Keratinocyte (primary cell): Measurements from ENCODE around the gene GCK. TPM values are rescaled to one million over a fixed set of nuclear protein-coding genes. Genes with fewer than 3 reads are reported as not detected.

Experiments
- DNase-seq: peaks from one replicate; pipeline ENCODE4 v3.0.0-alpha.2; 2011; ENCODE audit warnings: low read depth, missing footprints, low spot score
- FAIRE-seq: peaks from 2 replicates; lab custom pipeline; 2011; peaks lifted over from hg19 to GRCh38; lab: Jason Lieb, UNC
- H2AFZ ChIP-seq: 2 replicates; pipeline ENCODE4 v1.6.0; 2012; ENCODE audit warnings: low read length, control low read depth, inconsistent platforms; ENCODE audit not compliant: control insufficient read depth
- H3K27ac ChIP-seq: 2 replicates; pipeline ENCODE4 v1.5.1; 2011; ENCODE audit warnings: low read length; ENCODE audit not compliant: control insufficient read depth, insufficient read depth
- H3K27me3 ChIP-seq: 3 replicates; pipeline ENCODE4 v1.6.0; 2011; ENCODE audit warnings: low read length; ENCODE audit not compliant: control insufficient read depth, insufficient read depth; ENCODE audit errors: extremely low read depth
- H3K36me3 ChIP-seq, 2 experiments: 2 replicates in 1 of 2; 3 replicates in 1 of 2; pipeline ENCODE4 v1.5.1; 2011; ENCODE audit warnings: low read length in 2 of 2, mild to moderate bottlenecking in 1 of 2; ENCODE audit not compliant: control insufficient read depth in 2 of 2, insufficient read depth in 2 of 2; ENCODE audit errors: extremely low read depth in 1 of 2
- H3K4me1 ChIP-seq: 3 replicates; pipeline ENCODE4 v1.5.1; 2011; ENCODE audit warnings: low read length; ENCODE audit not compliant: control insufficient read depth, insufficient read depth; ENCODE audit errors: extremely low read depth
- H3K4me2 ChIP-seq: 3 replicates; pipeline ENCODE4 v1.6.0; 2011; ENCODE audit warnings: low read depth, low read length; ENCODE audit not compliant: control insufficient read depth, insufficient read depth; ENCODE audit errors: extremely low read depth
- H3K4me3 ChIP-seq, 3 experiments: fragments of 200-600 bp in 1 of 3; sonication (generic) in 1 of 3; 2 replicates in 2 of 3; 3 replicates in 1 of 3; pipeline ENCODE4 v1.5.1; 2011 to 2016; ENCODE audit warnings: low read length in 3 of 3, mild to moderate bottlenecking in 3 of 3, control low read depth in 2 of 3, inconsistent platforms in 1 of 3, low read depth in 1 of 3, mixed read lengths in 1 of 3, mixed run types in 1 of 3, moderate library complexity in 1 of 3; ENCODE audit not compliant: control insufficient read depth in 2 of 3, insufficient read depth in 2 of 3; ENCODE audit errors: extremely low read depth in 1 of 3
- H3K79me2 ChIP-seq: 2 replicates; pipeline ENCODE4 v1.6.0; 2012; ENCODE audit warnings: low read length; ENCODE audit not compliant: control insufficient read depth, insufficient read depth
- H3K9ac ChIP-seq: 3 replicates; pipeline ENCODE4 v1.6.0; 2011; ENCODE audit warnings: low read length; ENCODE audit not compliant: control insufficient read depth, insufficient read depth; ENCODE audit errors: extremely low read depth
- H3K9me1 ChIP-seq: 3 replicates; pipeline ENCODE4 v1.6.0; 2011; ENCODE audit warnings: low read length; ENCODE audit not compliant: control insufficient read depth, insufficient read depth; ENCODE audit errors: extremely low read depth
- H3K9me3 ChIP-seq: 2 replicates; pipeline ENCODE4 v1.5.1; 2012; ENCODE audit warnings: low read depth, low read length; ENCODE audit not compliant: control insufficient read depth
- H4K20me1 ChIP-seq: 3 replicates; pipeline ENCODE4 v1.6.0; 2011; ENCODE audit warnings: low read length; ENCODE audit not compliant: control insufficient read depth, insufficient read depth; ENCODE audit errors: extremely low read depth
- EZH2 ChIP-seq: IDR thresholded peaks from one replicate; pipeline ENCODE4 v1.6.1; 2012; ENCODE audit warnings: inconsistent platforms, mild to moderate bottlenecking, low read length, moderate library complexity
- dilution Hi-C: fragments of 300-500 bp; cut with MboI; formaldehyde crosslinking; loops from one replicate; pipeline ENCODE4 v1.7.0; 2020; ENCODE audit warnings: low sequenced_read_pairs; ENCODE audit not compliant: extremely low pct_ligation_motif_present
- polyA plus RNA-seq, 5 experiments: library from polyadenylated mRNA; depleted of rRNA in 3 of 5; stranded (reverse) in 3 of 5; stranded (forward) in 1 of 5; unstranded in 1 of 5; fragments of >200 nt; gene quantifications; 1 replicate in 1 of 5; 2 replicates in 3 of 5; 3 replicates in 1 of 5; pipeline versions ENCODE4 v1.2.1 to v1.2.3, GENCODE V29; 2011 to 2012; ENCODE audit warnings: missing spikeins in 2 of 5, low read depth in 1 of 5, low replicate concordance in 1 of 5
- TF ChIP-seq, protein P1 (sequence below), 3 experiments: IDR thresholded peaks in 1 of 3; conservative IDR thresholded peaks in 1 of 3; optimal IDR thresholded peaks in 1 of 3; 2 replicates in 2 of 3; 3 replicates in 1 of 3; pipeline versions ENCODE3 to v1.5.1; 2011; ENCODE audit warnings: low read length in 3 of 3, mild to moderate bottlenecking in 3 of 3, moderate library complexity in 2 of 3, control low read depth in 1 of 3, inconsistent platforms in 1 of 3; ENCODE audit not compliant: insufficient read depth in 2 of 3; ENCODE audit errors: extremely low read depth in 1 of 3

The GCK gene
- polyA plus RNA-seq, 1 donor (not counting 4 experiments of a cell fraction or from before 2014, with no cell fraction given), result not detected

DNA sequence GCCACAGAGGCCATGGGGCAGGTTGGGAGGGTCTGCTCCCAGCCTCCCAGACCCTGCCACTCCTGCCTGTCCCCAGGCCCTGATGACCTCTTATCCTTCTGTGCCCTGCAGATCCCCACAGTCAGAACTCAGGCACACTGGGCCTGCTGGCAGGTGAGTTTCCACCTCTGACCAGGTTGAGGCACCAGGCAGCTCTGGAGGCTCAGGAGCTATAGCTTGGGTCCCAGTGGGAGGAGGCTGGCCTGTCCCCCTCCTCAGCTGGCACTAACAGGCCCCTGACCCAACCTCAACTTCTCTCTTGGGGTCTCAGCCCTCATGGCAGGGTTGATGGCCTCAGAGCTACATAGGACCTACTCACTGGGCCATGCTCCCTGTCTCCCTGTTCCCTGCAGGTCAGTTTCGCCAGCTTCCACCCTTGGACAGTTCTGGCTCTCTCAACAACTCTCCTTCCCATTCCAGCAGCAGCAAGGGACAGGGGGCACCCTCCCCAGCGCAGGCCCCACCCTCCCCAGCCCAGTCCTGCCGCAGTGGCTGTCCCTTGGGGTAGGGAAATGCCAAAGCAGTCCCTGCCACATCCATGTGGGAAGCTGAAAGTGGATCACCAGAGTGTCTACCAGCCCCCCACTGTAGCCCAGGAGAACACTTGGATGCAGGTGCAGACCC is 87.8 kb downstream of the GCK start:
- dilution Hi-C loops, result no loop called here
- H3K4me1 ChIP-seq, result peaks cover 25% of the 10 kb centered on the region
- H3K4me2 ChIP-seq, result no peak overlapping the region
- no peak overlapping the region for H2AFZ ChIP-seq
- DNase-seq (no peak), FAIRE-seq (no peak)
- H3K79me2 ChIP-seq, result no peaks in the 10 kb centered on the region
- TF ChIP-seq, protein P1, sequence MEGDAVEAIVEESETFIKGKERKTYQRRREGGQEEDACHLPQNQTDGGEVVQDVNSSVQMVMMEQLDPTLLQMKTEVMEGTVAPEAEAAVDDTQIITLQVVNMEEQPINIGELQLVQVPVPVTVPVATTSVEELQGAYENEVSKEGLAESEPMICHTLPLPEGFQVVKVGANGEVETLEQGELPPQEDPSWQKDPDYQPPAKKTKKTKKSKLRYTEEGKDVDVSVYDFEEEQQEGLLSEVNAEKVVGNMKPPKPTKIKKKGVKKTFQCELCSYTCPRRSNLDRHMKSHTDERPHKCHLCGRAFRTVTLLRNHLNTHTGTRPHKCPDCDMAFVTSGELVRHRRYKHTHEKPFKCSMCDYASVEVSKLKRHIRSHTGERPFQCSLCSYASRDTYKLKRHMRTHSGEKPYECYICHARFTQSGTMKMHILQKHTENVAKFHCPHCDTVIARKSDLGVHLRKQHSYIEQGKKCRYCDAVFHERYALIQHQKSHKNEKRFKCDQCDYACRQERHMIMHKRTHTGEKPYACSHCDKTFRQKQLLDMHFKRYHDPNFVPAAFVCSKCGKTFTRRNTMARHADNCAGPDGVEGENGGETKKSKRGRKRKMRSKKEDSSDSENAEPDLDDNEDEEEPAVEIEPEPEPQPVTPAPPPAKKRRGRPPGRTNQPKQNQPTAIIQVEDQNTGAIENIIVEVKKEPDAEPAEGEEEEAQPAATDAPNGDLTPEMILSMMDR (optimal IDR thresholded peaks at IDR 0.05 in 1 of 3, IDR thresholded peaks at IDR 0.05 in 1 of 3, conservative IDR thresholded peaks at IDR 0.05 in 1 of 3; ENCODE audit: extremely low read depth in 1 of 3, insufficient read depth in 2 of 3, low read length in 3 of 3), result no peak
- no peak for TF ChIP-seq EZH2
- H4K20me1 ChIP-seq, result no peaks in the 10 kb centered on the region
- H3K36me3 ChIP-seq, result no peaks in the 10 kb centered on the region
- H3K9me1 ChIP-seq, result no peaks in the 10 kb centered on the region
- H3K27me3 ChIP-seq, result peaks cover 11% of the 10 kb centered on the region
- H3K9ac ChIP-seq, result no peak overlapping the region
- no peaks in the 10 kb centered on the region for H3K9me3 ChIP-seq
- H3K4me3 ChIP-seq, result no peak overlapping the region
- H3K27ac ChIP-seq, result no peak overlapping the region

DNA sequence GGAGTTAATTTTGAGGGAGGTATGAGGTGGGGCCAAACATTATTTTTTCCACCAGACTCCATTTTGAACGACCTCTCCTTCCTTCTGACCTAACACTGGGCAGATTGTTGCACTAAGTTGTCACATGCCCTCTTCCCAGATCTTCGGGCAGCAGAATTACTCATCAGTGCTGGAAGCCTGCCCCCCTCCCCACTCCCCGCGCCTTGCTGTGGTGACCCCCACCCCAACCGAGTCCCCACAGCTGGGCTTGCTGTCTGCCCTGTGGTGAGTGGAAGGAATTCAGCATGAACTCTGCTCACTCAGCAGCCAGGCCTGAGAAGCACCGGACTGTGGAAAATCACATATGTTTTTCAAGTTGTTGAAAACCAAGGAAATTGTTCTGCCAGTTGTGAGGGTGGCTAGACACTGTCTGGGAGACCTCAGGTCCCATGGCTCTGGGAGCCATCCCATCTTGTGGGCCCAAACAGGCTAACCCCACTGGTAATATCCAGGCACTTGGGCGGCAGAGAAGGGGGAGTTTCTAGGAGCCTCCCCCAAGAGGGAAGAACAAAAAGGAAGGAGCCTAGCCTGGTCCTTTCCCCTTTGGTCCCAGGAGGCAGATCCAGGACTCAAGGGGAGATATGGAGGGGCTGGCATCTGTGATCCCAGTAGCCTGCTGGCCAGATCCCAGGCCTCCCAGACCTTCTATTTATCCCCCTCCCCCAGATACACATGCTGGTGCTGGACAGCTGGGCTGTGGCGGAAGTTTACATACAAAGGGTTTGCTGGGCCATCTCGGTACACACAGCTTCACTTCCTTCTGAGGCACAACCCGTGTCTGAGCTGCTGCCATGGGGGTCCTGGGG is 88.6 kb downstream of the GCK start:
- no peaks in the 10 kb centered on the region for H3K79me2 ChIP-seq
- H3K9ac ChIP-seq, result no peak overlapping the region
- DNase-seq, result no peak
- no peaks in the 10 kb centered on the region for H3K36me3 ChIP-seq
- no peaks in the 10 kb centered on the region for H3K9me3 ChIP-seq
- H3K9me1 ChIP-seq, result no peaks in the 10 kb centered on the region
- peaks cover 11% of the 10 kb centered on the region for H3K27me3 ChIP-seq
- no peak for FAIRE-seq
- no peaks in the 10 kb centered on the region for H4K20me1 ChIP-seq
- no peak for TF ChIP-seq EZH2
- TF ChIP-seq, protein P1 (optimal IDR thresholded peaks at IDR 0.05 in 1 of 3, IDR thresholded peaks at IDR 0.05 in 1 of 3, conservative IDR thresholded peaks at IDR 0.05 in 1 of 3; ENCODE audit: extremely low read depth in 1 of 3, insufficient read depth in 2 of 3, low read length in 3 of 3), result no peak
- no peak overlapping the region for H3K4me2 ChIP-seq
- no peak overlapping the region for H3K27ac ChIP-seq
- H2AFZ ChIP-seq, result no peak overlapping the region
- H3K4me1 ChIP-seq, result peaks cover 25% of the 10 kb centered on the region
- no peak overlapping the region for H3K4me3 ChIP-seq
- dilution Hi-C loops, result no loop called here
